ENCODE results near the gene PSME1.

The PSME1 gene

DNA sequence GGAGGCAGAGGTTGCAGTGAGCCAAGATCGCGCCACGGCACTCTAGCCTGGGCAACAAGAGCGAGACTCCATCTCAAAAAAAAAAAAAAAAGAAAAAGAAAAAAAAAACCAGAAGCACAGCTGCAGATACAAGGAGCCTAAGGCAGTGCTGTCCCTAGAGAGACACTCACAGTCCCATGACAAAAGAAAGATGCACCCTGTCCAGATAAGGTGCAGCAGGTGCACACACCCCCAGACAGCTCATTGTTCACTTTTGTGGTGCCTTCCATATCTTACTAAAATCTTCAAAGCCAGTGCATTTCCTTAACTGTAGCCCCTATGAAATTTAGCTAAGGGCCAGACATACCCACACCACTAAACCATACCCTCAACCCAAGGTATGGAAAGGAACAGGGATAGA, 13.6 kb upstream of the PSME1 start:
- Histone ChIP-seq H3K79me2 (ENCODE audit: insufficient read depth, low read length) (no peaks in the 10 kb centered on the region), H3K36me3 (ENCODE audit: insufficient read depth, low read length) (peaks cover 64% of the 10 kb centered on the region), H3K27ac (ENCODE audit: low read length) (0 out of 2 replicates have a peak overlapping the region, but pooled peaks have one; percentile 16), H3K4me2 (ENCODE audit: insufficient read depth, low read length) (no peak overlapping the region), H3K4me3 (ENCODE audit: low read depth in 1 of 2, low read length in 2 of 2) (no peak overlapping the region), H3K9me3 (ENCODE audit: insufficient read depth, low read length, severe bottlenecking) (no peaks in the 10 kb centered on the region), H4K20me1 (ENCODE audit: insufficient read depth, low read length) (no peaks in the 10 kb centered on the region), H3K4me1 (ENCODE audit: insufficient read depth, low read length) (no peaks in the 10 kb centered on the region), H3K27me3 (ENCODE audit: insufficient read depth, low read length, poor library complexity) (no peaks in the 10 kb centered on the region), H3K9ac (ENCODE audit: low read depth, low read length) (no peak overlapping the region), H2AFZ (ENCODE audit: low read depth, low read length) (no peak overlapping the region)
- no peak for TF ChIP-seq EZH2 (IDR thresholded peaks at IDR 0.05; ENCODE audit: borderline replicate concordance, low read depth, low read length, severe bottlenecking)
- TF ChIP-seq, protein P1, sequence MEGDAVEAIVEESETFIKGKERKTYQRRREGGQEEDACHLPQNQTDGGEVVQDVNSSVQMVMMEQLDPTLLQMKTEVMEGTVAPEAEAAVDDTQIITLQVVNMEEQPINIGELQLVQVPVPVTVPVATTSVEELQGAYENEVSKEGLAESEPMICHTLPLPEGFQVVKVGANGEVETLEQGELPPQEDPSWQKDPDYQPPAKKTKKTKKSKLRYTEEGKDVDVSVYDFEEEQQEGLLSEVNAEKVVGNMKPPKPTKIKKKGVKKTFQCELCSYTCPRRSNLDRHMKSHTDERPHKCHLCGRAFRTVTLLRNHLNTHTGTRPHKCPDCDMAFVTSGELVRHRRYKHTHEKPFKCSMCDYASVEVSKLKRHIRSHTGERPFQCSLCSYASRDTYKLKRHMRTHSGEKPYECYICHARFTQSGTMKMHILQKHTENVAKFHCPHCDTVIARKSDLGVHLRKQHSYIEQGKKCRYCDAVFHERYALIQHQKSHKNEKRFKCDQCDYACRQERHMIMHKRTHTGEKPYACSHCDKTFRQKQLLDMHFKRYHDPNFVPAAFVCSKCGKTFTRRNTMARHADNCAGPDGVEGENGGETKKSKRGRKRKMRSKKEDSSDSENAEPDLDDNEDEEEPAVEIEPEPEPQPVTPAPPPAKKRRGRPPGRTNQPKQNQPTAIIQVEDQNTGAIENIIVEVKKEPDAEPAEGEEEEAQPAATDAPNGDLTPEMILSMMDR (IDR thresholded peaks at IDR 0.05; ENCODE audit: borderline replicate concordance, extremely low read depth, low read length, poor library complexity, severe bottlenecking) = no peak
- 0 out of 3 replicates have a peak, but pooled peaks have one; percentile 16 for ATAC-seq (ENCODE audit: insufficient read depth, low read depth)
- DNase-seq = no peak

DNA sequence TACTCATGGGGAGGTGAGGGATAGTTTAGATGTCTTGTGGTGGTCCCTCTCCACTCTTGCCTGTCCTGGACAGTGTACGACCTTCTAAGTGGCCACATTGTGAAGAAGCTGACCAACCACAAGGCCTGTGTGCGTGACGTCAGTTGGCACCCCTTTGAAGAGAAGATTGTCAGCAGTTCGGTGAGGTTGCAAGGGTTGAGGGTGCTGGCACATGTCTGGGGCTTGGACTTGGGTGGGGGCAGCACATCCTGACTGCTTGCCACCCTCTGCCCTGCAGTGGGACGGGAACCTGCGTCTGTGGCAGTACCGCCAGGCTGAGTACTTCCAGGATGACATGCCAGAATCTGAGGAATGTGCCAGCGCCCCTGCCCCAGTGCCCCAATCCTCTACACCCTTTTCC, 13.1 kb upstream of the PSME1 start:
- no peaks in the 10 kb centered on the region for H3K27me3 ChIP-seq (ENCODE audit: insufficient read depth, low read length, poor library complexity)
- no peak overlapping the region for H3K4me3 ChIP-seq (ENCODE audit: low read depth in 1 of 2, low read length in 2 of 2)
- H3K9ac ChIP-seq (ENCODE audit: low read depth, low read length) = no peak overlapping the region
- no peaks in the 10 kb centered on the region for H4K20me1 ChIP-seq (ENCODE audit: insufficient read depth, low read length)
- no peaks in the 10 kb centered on the region for H3K79me2 ChIP-seq (ENCODE audit: insufficient read depth, low read length)
- no peak overlapping the region for H2AFZ ChIP-seq (ENCODE audit: low read depth, low read length)
- TF ChIP-seq EZH2 (IDR thresholded peaks at IDR 0.05; ENCODE audit: borderline replicate concordance, low read depth, low read length, severe bottlenecking) = no peak
- TF ChIP-seq, protein P1 (IDR thresholded peaks at IDR 0.05; ENCODE audit: borderline replicate concordance, extremely low read depth, low read length, poor library complexity, severe bottlenecking) = no peak
- no peaks in the 10 kb centered on the region for H3K9me3 ChIP-seq (ENCODE audit: insufficient read depth, low read length, severe bottlenecking)
- 0 out of 2 replicates have a peak overlapping the region, but pooled peaks have one; percentile 16 for H3K27ac ChIP-seq (ENCODE audit: low read length)
- ATAC-seq (ENCODE audit: insufficient read depth, low read depth) (no peak), DNase-seq (no peak)
- H3K36me3 ChIP-seq (ENCODE audit: insufficient read depth, low read length) = peaks cover 59% of the 10 kb centered on the region
- H3K4me2 ChIP-seq (ENCODE audit: insufficient read depth, low read length) = no peak overlapping the region
- no peaks in the 10 kb centered on the region for H3K4me1 ChIP-seq (ENCODE audit: insufficient read depth, low read length)

DNA sequence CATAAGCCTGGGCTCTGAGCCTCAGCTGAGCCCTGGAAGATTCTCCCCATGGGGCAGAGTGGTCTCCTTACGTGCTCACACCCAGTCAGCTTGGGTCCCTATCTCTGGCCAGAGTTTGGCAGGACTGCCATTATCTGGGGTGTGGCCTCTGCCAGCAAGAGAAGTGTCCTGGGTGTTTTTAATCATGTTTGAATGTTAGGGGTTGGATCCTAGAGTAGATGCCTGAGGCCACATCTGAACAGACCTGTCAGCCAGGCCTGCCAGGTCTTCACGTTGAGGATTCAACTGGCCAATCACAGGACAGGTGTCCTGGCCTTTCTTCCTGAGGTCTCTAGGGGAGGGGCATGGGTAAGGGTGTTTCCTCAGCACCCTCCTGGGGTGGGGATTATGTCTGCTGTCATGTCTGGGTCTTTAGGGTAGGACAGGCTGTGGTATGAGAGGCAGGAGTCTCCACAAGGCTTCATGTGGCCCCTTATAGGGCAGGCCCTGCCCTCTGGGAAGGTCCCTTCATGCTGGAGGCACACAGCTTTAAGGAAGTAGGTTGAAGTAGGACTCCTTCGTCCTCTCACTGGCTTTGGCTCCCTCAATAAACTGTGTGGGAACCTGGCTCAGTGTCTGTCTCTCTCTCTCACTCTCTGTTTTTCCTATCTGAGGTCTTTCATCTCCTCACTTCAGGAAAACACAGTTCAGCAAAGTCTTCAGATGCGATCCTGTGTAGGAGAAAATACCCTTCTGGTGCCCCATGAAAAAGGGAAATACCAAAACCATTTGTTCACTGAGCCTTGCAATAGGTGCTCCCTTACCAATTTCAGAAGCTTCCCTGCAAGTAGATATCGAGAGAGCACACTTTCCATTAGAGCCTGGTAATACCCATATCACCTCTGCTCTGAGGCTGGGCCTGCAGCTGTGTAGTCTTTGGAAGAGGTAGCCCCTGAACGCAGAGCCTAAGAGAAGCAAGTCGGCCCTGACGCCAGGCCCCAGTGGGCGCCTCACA, 12.3 kb upstream of the PSME1 start:
- H2AFZ ChIP-seq (ENCODE audit: low read depth, low read length) = no peak overlapping the region
- H4K20me1 ChIP-seq (ENCODE audit: insufficient read depth, low read length) = no peaks in the 10 kb centered on the region
- H3K27me3 ChIP-seq (ENCODE audit: insufficient read depth, low read length, poor library complexity) = no peaks in the 10 kb centered on the region
- H3K4me3 ChIP-seq (ENCODE audit: low read depth in 1 of 2, low read length in 2 of 2) = no peak overlapping the region
- TF ChIP-seq, protein P1 (IDR thresholded peaks at IDR 0.05; ENCODE audit: borderline replicate concordance, extremely low read depth, low read length, poor library complexity, severe bottlenecking) = no peak
- TF ChIP-seq EZH2 (IDR thresholded peaks at IDR 0.05; ENCODE audit: borderline replicate concordance, low read depth, low read length, severe bottlenecking) = no peak
- peaks cover 51% of the 10 kb centered on the region for H3K36me3 ChIP-seq (ENCODE audit: insufficient read depth, low read length)
- no peak overlapping the region for H3K27ac ChIP-seq (ENCODE audit: low read length)
- ATAC-seq (ENCODE audit: insufficient read depth, low read depth) = no peak
- H3K4me1 ChIP-seq (ENCODE audit: insufficient read depth, low read length) = no peaks in the 10 kb centered on the region
- H3K79me2 ChIP-seq (ENCODE audit: insufficient read depth, low read length) = no peaks in the 10 kb centered on the region
- H3K9ac ChIP-seq (ENCODE audit: low read depth, low read length) = no peak overlapping the region
- no peaks in the 10 kb centered on the region for H3K9me3 ChIP-seq (ENCODE audit: insufficient read depth, low read length, severe bottlenecking)
- H3K4me2 ChIP-seq (ENCODE audit: insufficient read depth, low read length) = no peak overlapping the region
- DNase-seq = no peak
